Measurements from ENCODE around the gene SAC3D1. TPM values are rescaled to one million over a fixed set of nuclear protein-coding genes. Genes with fewer than 3 reads are reported as not detected.

SAC3D1 gene
- total and polyA plus RNA-seq, 2 donors from 2014 or later: 6.8 to 13.4 TPM

DNA sequence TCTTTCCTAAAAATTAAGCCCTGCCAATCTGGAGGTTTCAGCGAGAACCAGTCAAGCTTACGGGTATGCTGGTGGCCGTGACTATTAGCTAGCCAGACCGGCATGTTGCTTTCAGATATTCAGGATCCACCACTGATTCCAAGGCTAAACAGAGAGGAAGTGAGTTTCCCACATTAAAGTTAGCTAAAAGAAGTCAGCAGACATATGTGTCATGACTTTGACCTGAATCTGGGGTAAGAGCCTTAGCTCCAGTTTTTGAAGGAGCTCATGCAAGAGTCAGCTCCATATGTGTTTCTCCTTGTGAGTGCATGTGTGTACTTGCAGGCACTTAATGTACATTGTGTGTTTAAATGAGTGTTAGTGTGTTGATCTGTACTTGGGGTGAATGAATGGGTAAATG, 44.4 kb downstream of the SAC3D1 start:
- Histone ChIP-seq H3K9me3 (ENCODE audit: control insufficient read depth in 2 of 3, insufficient read depth in 1 of 3, low read length in 3 of 3) (no peaks in the 10 kb centered on the region), H3K27ac (ENCODE audit: low read depth in 2 of 2, low read length in 2 of 2) (no peak overlapping the region), H3K4me1 (ENCODE audit: control insufficient read depth in 2 of 3, insufficient read depth in 2 of 3, low read depth in 1 of 3, low read length in 3 of 3) (peaks cover 0 to 18% (median 9%) of the 10 kb centered on the region in 3 donors), H3K9ac (ENCODE audit: low read length in 3 of 3) (peak overlapping the region in 1 of 3 donors; percentile 94), H3K36me3 (ENCODE audit: control insufficient read depth in 2 of 3, insufficient read depth in 3 of 3, low read length in 3 of 3) (peaks cover 8 to 31% (median 12%) of the 10 kb centered on the region in 3 donors), H3K4me3 (ENCODE audit: low read length in 3 of 3) (no peak overlapping the region), H3K27me3 (ENCODE audit: control insufficient read depth, insufficient read depth, low read length) (no peaks in the 10 kb centered on the region)
- DNase-seq (no peak), FAIRE-seq (no peak)
- intact Hi-C loops (cut with DNase I): no loop called here
- TF ChIP-seq, protein P1, sequence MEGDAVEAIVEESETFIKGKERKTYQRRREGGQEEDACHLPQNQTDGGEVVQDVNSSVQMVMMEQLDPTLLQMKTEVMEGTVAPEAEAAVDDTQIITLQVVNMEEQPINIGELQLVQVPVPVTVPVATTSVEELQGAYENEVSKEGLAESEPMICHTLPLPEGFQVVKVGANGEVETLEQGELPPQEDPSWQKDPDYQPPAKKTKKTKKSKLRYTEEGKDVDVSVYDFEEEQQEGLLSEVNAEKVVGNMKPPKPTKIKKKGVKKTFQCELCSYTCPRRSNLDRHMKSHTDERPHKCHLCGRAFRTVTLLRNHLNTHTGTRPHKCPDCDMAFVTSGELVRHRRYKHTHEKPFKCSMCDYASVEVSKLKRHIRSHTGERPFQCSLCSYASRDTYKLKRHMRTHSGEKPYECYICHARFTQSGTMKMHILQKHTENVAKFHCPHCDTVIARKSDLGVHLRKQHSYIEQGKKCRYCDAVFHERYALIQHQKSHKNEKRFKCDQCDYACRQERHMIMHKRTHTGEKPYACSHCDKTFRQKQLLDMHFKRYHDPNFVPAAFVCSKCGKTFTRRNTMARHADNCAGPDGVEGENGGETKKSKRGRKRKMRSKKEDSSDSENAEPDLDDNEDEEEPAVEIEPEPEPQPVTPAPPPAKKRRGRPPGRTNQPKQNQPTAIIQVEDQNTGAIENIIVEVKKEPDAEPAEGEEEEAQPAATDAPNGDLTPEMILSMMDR (IDR thresholded peaks at IDR 0.05; ENCODE audit: borderline replicate concordance, extremely low read depth, insufficient read depth): no peak

DNA sequence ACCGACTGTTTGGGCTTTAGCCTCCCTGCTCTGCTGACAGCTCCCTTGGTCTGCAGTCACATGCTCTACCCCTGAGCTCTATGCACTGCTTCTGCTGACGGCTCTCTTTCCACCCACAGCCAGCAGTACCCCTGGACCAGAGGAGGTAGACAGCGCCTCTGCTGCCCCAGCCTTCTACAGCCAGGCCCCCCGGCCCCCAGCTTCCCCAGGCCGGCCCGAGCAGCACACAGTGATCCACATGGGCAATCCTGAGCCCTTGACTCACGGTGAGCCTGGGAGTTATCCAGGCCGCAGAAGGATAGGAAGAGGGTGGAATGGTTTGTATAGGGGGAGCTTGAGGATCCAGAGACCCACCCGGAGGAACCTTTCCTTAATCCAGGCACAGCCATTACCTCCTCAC, 45.8 kb downstream of the SAC3D1 start:
- no peak overlapping the region for H3K27ac ChIP-seq (ENCODE audit: low read depth in 2 of 2, low read length in 2 of 2)
- no peaks in the 10 kb centered on the region for H3K27me3 ChIP-seq (ENCODE audit: control insufficient read depth, insufficient read depth, low read length)
- no peak for FAIRE-seq
- peaks cover 0 to 18% (median 9%) of the 10 kb centered on the region in 3 donors for H3K4me1 ChIP-seq (ENCODE audit: control insufficient read depth in 2 of 3, insufficient read depth in 2 of 3, low read depth in 1 of 3, low read length in 3 of 3)
- H3K4me3 ChIP-seq (ENCODE audit: low read length in 3 of 3): no peak overlapping the region
- TF ChIP-seq, protein P1 (IDR thresholded peaks at IDR 0.05; ENCODE audit: borderline replicate concordance, extremely low read depth, insufficient read depth): no peak
- no peak for DNase-seq
- intact Hi-C loops (cut with DNase I): no loop called here
- no peaks in the 10 kb centered on the region for H3K9me3 ChIP-seq (ENCODE audit: control insufficient read depth in 2 of 3, insufficient read depth in 1 of 3, low read length in 3 of 3)
- peaks cover 8 to 31% (median 12%) of the 10 kb centered on the region in 3 donors for H3K36me3 ChIP-seq (ENCODE audit: control insufficient read depth in 2 of 3, insufficient read depth in 3 of 3, low read length in 3 of 3)
- no peak overlapping the region for H3K9ac ChIP-seq (ENCODE audit: low read length in 3 of 3)

DNA sequence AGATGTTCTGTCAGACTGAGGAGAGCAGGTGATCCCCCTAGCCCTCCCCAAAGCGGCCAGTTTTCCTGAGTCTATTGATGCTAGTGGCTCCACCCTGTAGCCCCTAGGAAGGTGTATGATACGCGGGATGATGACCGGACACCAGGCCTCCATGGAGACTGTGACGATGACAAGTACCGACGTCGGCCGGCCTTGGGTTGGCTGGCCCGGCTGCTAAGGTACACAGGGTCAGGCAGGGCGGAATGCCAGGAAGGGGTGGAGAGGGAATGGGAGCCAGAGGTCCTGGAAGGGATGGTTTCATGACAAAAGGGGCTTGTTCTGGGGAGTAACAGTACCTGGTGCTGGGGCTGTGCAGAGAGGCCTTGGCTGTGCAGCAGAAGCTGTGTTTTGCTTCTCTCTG, 46.2 kb downstream of the SAC3D1 start:
- TF ChIP-seq, protein P1 (IDR thresholded peaks at IDR 0.05; ENCODE audit: borderline replicate concordance, extremely low read depth, insufficient read depth): no peak
- Histone ChIP-seq H3K9ac (ENCODE audit: low read length in 3 of 3) (no peak overlapping the region), H3K36me3 (ENCODE audit: control insufficient read depth in 2 of 3, insufficient read depth in 3 of 3, low read length in 3 of 3) (peaks cover 8 to 31% (median 12%) of the 10 kb centered on the region in 3 donors), H3K4me1 (ENCODE audit: control insufficient read depth in 2 of 3, insufficient read depth in 2 of 3, low read depth in 1 of 3, low read length in 3 of 3) (peaks cover 0 to 18% (median 9%) of the 10 kb centered on the region in 3 donors), H3K27ac (ENCODE audit: low read depth in 2 of 2, low read length in 2 of 2) (no peak overlapping the region), H3K27me3 (ENCODE audit: control insufficient read depth, insufficient read depth, low read length) (no peaks in the 10 kb centered on the region), H3K4me3 (ENCODE audit: low read length in 3 of 3) (no peak overlapping the region), H3K9me3 (ENCODE audit: control insufficient read depth in 2 of 3, insufficient read depth in 1 of 3, low read length in 3 of 3) (no peaks in the 10 kb centered on the region)
- intact Hi-C loops (cut with DNase I): no loop called here
- FAIRE-seq (no peak), DNase-seq (no peak)

DNA sequence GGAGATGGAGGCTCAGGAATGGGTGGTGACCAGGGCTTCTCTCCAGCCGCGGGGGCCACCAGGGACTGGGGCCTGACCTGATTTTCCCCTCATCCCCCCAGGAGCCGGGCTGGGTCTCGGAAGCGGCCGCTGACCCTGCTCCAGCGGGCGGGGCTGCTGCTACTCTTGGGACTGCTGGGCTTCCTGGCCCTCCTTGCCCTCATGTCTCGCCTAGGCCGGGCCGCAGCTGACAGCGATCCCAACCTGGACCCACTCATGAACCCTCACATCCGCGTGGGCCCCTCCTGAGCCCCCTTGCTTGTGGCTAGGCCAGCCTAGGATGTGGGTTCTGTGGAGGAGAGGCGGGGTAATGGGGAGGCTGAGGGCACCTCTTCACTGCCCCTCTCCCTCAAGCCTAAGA, 46.8 kb downstream of the SAC3D1 start:
- H3K4me3 ChIP-seq (ENCODE audit: low read length in 3 of 3): no peak overlapping the region
- H3K36me3 ChIP-seq (ENCODE audit: control insufficient read depth in 2 of 3, insufficient read depth in 3 of 3, low read length in 3 of 3): peaks cover 8 to 31% (median 12%) of the 10 kb centered on the region in 3 donors
- intact Hi-C loops (cut with DNase I): no loop called here
- no peak overlapping the region for H3K9ac ChIP-seq (ENCODE audit: low read length in 3 of 3)
- H3K4me1 ChIP-seq (ENCODE audit: control insufficient read depth in 2 of 3, insufficient read depth in 2 of 3, low read depth in 1 of 3, low read length in 3 of 3): peaks cover 0 to 18% (median 9%) of the 10 kb centered on the region in 3 donors
- no peaks in the 10 kb centered on the region for H3K9me3 ChIP-seq (ENCODE audit: control insufficient read depth in 2 of 3, insufficient read depth in 1 of 3, low read length in 3 of 3)
- DNase-seq (no peak), FAIRE-seq (no peak)
- no peaks in the 10 kb centered on the region for H3K27me3 ChIP-seq (ENCODE audit: control insufficient read depth, insufficient read depth, low read length)
- H3K27ac ChIP-seq (ENCODE audit: low read depth in 2 of 2, low read length in 2 of 2): no peak overlapping the region
- TF ChIP-seq, protein P1 (IDR thresholded peaks at IDR 0.05; ENCODE audit: borderline replicate concordance, extremely low read depth, insufficient read depth): no peak
